HCT116 (cell line): ENCODE data around the gene UBAP2L.

Experiments
- EGR1 ChIP-seq: IDR thresholded peaks from 2 replicates; pipeline ENCODE4 v1.6.1; 2012; ENCODE audit warnings: low read depth
- EZH2 ChIP-seq: fragments of 200-600 bp; sonication (generic); IDR thresholded peaks from 2 replicates; pipeline ENCODE4 v1.6.1; 2017; ENCODE audit warnings: antibody characterized with exemption, mixed run types
- POLR2A ChIP-seq: IDR thresholded peaks from 2 replicates; pipeline ENCODE4 v1.7.0; 2011; ENCODE audit warnings: borderline replicate concordance; ENCODE audit not compliant: insufficient read depth, insufficient read length; ENCODE audit errors: extremely low read depth
- SRF ChIP-seq: IDR thresholded peaks from 2 replicates; pipeline ENCODE4 v1.6.1; 2012; ENCODE audit warnings: low read depth
- TCF7L2 ChIP-seq: IDR thresholded peaks from 2 replicates; pipeline ENCODE4 v1.7.0; 2011; ENCODE audit warnings: borderline replicate concordance, inconsistent platforms; ENCODE audit not compliant: insufficient read depth, insufficient read length; ENCODE audit errors: extremely low read depth
- ZNF274 ChIP-seq: fragments of 200-500 bp; sonication (Bioruptor generic); IDR thresholded peaks from 2 replicates; pipeline ENCODE4 v1.6.1; 2014; ENCODE audit warnings: mild to moderate bottlenecking, low read depth, low read length, inconsistent platforms
- TF ChIP-seq, protein P1 (sequence below), 3 experiments: fragments of 200-600 bp in 1 of 3; sonication (generic) in 1 of 3; IDR thresholded peaks in 2 of 3; conservative IDR thresholded peaks in 1 of 3; 2 replicates each; pipeline ENCODE4 v1.5.1; 2012 to 2017; ENCODE audit warnings: low read depth in 2 of 3, low read length in 2 of 3, antibody characterized with exemption in 1 of 3, borderline replicate concordance in 1 of 3, control low read depth in 1 of 3, mild to moderate bottlenecking in 1 of 3, mixed read lengths in 1 of 3, mixed run types in 1 of 3, moderate library complexity in 1 of 3; ENCODE audit not compliant: insufficient read depth in 1 of 3
- TF ChIP-seq, protein P2 (sequence below): IDR thresholded peaks from 2 replicates; pipeline ENCODE4 v1.6.1; 2012
- TF ChIP-seq, protein P3 (sequence below): IDR thresholded peaks from 2 replicates; pipeline ENCODE4 v1.6.1; 2012; ENCODE audit warnings: low read depth

DNA sequence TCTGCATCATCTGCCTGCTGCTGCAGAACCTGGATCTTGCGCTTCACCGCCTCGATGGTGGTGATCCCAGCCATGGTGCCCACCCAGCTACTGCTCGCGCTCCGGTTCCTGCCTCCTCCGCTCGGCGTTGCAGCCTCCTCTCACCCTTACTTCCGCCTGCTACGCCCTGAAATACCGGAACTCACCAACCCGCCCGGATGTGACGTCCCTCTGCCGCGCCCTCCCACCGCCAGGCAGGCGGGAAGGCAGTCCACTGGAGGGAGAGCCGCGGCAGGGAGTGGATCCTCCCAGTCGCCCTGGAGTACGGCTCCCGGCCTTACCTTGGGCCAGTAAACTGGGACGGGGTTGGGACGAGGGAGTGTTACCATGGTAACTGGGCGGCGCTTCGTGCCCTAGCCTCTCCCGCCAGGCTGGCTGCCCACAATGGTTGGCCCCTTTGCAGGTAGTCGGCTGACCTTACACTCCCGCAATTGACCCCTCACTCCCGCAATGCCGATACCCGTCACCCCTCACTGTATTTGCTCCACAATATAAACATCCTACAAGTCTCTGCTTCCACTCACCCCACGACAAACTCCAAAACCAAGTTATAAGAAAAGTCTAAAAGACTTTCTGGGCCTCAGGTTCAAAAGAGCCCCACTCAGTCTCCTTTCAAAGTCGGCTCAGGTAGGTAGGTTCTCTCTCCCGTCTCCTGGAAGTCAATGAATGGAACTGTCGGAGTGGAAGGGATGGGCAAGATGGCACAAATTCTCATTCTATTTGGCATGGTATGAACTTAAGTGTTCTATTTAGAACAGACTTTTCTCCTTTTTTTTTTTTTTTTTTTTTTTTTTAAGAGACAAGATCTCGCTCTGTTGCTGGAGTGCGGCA lies 37.5 kb upstream of the UBAP2L start:
- TF ChIP-seq ZNF274 (no peak), EZH2 (no peak), POLR2A (peak; percentile 90), TCF7L2 (no peak), SRF (no peak; the same call in 1 of the 2 replicates), EGR1 (peak; percentile 45; the same call in 1 of the 2 replicates)
- TF ChIP-seq, protein P1, sequence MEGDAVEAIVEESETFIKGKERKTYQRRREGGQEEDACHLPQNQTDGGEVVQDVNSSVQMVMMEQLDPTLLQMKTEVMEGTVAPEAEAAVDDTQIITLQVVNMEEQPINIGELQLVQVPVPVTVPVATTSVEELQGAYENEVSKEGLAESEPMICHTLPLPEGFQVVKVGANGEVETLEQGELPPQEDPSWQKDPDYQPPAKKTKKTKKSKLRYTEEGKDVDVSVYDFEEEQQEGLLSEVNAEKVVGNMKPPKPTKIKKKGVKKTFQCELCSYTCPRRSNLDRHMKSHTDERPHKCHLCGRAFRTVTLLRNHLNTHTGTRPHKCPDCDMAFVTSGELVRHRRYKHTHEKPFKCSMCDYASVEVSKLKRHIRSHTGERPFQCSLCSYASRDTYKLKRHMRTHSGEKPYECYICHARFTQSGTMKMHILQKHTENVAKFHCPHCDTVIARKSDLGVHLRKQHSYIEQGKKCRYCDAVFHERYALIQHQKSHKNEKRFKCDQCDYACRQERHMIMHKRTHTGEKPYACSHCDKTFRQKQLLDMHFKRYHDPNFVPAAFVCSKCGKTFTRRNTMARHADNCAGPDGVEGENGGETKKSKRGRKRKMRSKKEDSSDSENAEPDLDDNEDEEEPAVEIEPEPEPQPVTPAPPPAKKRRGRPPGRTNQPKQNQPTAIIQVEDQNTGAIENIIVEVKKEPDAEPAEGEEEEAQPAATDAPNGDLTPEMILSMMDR (IDR thresholded peaks at IDR 0.05 in 2 of 3, conservative IDR thresholded peaks at IDR 0.05 in 1 of 3; ENCODE audit: borderline replicate concordance in 1 of 3, insufficient read depth in 1 of 3, low read depth in 2 of 3, low read length in 2 of 3): no peak
- TF ChIP-seq, protein P2, sequence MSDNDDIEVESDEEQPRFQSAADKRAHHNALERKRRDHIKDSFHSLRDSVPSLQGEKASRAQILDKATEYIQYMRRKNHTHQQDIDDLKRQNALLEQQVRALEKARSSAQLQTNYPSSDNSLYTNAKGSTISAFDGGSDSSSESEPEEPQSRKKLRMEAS: peak; percentile 97
- TF ChIP-seq, protein P3, sequence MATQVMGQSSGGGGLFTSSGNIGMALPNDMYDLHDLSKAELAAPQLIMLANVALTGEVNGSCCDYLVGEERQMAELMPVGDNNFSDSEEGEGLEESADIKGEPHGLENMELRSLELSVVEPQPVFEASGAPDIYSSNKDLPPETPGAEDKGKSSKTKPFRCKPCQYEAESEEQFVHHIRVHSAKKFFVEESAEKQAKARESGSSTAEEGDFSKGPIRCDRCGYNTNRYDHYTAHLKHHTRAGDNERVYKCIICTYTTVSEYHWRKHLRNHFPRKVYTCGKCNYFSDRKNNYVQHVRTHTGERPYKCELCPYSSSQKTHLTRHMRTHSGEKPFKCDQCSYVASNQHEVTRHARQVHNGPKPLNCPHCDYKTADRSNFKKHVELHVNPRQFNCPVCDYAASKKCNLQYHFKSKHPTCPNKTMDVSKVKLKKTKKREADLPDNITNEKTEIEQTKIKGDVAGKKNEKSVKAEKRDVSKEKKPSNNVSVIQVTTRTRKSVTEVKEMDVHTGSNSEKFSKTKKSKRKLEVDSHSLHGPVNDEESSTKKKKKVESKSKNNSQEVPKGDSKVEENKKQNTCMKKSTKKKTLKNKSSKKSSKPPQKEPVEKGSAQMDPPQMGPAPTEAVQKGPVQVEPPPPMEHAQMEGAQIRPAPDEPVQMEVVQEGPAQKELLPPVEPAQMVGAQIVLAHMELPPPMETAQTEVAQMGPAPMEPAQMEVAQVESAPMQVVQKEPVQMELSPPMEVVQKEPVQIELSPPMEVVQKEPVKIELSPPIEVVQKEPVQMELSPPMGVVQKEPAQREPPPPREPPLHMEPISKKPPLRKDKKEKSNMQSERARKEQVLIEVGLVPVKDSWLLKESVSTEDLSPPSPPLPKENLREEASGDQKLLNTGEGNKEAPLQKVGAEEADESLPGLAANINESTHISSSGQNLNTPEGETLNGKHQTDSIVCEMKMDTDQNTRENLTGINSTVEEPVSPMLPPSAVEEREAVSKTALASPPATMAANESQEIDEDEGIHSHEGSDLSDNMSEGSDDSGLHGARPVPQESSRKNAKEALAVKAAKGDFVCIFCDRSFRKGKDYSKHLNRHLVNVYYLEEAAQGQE: no peak
